Measurements from ENCODE around the gene MAEL.

- TF ChIP-seq POLR2AphosphoS5 (IDR thresholded peaks at IDR 0.05) (no peak), CTCF (IDR thresholded peaks at IDR 0.05) (no peak), POLR2A (IDR thresholded peaks at IDR 0.05) (no peak)
These were observed 8.3 kb upstream of the MAEL start for GRCh38 chr1:166980818-166981217.

All from gastroesophageal sphincter (tissue), 3 donors.